GM19455 (cell line): ENCODE measurements around the gene NEURL4.

Experiments
- ATAC-seq: cut with Tn5 transposase; IDR thresholded peaks from one replicate; pipeline ENCODE4 v1.9.1; 2021; ENCODE audit not compliant: unreplicated experiment

NEURL4 gene

DNA sequence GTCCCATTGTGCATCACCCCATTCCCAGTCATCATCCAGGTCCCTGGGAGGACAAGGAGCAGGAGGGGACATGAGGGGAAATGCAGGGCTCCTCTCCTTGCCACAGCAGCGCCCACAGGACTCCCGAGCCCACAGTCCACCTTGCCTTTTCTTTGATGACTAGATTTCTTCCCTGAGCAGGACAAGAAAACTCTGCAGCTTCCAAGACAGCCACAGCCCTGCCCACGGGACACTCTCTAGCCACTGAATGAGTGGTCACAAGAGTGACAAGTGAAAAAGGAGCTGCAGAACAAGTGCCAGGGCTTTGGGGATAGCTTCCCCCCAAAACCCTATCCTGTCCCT, 4.7 kb downstream of the NEURL4 start:
- ATAC-seq: no peak

DNA sequence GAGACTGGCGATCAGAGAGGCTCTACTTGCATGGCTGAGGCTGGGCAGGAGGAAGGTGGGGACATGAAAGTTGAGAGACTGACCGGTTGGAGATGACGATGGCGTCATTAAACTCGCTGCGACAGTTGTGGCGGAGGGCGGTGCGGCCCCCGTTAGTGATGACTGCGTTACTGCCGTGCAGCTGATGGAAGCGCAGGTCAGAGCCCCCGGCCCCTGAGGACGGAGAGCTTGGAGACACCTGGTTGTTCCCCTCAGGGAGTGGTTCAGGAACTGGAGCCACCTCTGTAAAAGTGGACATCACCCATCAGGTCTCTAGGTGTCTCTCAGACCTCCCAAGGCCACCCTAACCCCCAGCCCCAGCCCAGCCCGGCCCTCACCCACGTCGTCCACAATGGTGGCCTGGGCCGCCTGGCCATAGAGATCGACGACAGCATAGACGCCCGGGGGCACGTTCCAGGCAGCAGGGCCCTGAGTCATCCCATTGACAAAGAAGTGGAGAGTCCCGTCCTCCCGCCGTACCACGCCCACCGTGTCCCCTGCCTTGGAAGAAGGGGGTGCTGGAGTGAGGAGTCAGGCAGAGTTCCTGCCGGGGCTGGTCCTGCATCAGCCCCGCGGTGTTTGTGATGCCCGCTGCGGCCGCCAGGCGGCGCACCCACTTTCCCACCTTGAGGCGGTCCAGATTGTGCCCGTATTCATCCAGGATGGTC, 5.3 kb downstream of the NEURL4 start:
- no peak for ATAC-seq

DNA sequence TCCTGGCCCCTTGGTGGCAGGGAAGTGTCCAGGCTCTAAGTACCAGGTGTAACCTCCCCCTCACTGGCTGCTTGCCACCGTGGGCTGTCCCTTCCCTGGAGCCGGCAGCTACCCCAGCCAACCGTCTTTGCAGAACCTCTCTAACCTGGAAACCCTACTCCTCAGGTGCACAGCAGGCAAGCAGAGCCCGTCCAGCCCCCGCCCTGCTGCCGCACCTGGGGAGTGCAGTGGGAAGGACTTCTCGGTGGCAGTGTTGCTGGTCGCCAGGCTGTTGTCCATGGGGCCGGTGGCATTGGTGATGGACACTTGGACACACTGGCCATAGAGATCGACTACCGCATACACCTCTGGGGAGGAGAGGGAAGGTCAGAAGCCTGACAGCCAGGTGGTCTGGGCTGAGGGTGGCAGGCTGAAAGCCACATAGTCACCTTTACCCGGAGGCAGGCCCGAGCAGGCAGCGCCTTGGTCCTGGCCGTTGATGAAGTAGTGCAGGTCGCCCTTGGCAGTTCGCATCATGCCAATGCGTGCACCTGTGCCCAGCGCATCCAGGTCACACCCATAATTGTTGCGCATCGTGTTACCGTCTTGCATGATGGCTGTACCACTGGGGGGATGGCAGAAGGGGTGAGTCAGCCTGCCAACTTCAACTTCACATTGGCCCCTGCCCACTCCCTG, 6.5 kb downstream of the NEURL4 start:
- no peak for ATAC-seq

DNA sequence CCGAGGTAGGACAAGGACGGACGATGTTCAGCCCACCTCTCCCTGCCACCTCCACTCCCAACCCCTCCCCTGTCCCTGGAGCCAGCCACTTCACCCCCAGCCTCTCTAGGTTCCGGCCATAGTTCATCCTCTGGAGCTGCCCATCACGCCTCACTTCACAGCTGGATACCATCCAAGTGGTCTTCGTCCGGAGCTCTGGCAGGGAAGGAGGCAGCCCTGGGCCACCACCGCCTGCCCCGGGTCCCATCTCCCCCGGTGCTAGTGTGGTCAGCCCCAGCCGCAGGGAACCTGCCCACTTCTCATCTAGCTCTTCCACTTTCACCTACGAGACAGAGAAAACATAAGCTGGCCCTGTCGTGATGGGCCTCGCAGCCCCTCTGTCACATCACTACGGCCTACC, 7.7 kb downstream of the NEURL4 start:
- ATAC-seq: no peak

GRCh38 chr17:7318121-7318860, 10.8 kb downstream of the NEURL4 start:
- no peak for ATAC-seq

DNA sequence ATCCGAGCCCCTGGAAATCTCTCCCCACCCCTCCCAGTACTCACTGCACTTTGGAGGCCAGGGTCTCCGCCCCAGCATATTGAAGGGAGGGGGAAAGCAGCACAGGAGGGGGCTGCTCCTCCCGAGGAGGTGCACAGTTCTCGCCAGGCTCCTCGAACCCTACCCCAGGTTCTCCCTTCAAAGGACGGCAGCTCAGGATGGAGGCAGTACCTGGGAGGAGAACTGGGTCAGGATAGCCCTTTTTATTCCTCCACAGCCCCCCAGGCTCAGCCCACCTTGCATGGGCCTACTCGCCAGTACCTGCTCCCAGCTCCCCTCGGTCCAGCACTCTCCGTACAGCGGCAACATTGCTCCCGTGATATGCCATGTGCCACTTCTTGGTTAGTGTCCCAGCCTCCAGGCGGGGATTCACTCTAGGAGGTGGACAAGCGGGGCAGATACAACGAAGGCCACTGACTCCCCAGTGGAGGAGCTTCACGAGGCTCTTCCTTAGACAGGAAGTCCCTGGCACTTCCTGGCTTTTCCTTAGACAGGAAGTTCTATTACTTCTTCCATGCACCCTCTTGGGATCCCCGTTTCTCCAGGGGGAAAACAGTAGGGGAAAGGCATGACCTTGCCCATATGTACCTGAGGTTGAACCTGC, 11.9 kb downstream of the NEURL4 start:
- ATAC-seq: no peak

- no peak for ATAC-seq
Observed at GRCh38 chr17:7315570-7316235, 13.4 kb downstream of the NEURL4 start.

DNA sequence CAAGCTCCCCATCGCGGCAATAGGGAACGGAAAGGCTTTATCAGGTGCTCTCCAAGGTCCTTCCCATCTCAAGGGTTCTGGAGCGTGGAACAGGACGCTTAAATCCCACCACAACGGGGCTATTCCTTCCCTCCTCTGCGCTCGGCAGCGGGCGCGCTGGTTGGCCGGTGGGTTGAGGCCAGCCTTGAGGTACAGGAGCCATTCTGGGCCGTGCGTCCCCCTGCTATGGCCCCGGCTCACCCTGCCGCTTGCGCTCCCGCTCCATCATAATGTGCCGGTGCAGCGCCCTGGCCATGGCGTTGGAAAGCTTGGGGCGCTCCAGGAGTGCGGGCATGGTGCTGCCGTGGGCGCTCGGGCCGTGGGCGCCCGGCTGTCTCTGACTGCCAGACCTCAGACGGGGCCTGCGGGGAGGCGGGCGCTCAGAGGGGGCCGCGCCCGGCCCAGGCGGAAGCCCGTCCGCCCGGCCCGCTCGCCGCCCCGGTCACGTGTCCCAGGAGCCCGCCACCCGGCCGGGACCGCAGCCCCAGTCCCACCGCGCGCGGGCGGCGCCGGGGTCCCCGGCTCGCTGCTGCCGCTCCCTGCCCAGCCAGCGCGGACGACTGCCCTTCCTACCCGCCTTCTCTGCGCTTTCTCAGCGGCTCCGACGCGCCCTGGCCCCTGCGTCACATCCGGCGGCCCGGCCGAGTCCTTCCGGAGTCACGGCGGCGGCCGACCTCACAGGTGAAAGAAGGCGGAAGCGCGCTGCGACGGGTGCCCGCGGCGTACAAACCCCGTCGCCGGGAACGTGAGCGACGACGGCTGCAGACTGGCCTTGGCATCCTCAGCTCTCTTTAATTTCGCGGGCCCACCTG, 14.2 kb downstream of the NEURL4 start, which contains the start of gene GPS2:
TSS of gene GPS2 (minus strand) at position 642 of the 851 bp plus-strand sequence. CDS start at position 334, 308 bp downstream.
- peak; percentile 64 for ATAC-seq

DNA sequence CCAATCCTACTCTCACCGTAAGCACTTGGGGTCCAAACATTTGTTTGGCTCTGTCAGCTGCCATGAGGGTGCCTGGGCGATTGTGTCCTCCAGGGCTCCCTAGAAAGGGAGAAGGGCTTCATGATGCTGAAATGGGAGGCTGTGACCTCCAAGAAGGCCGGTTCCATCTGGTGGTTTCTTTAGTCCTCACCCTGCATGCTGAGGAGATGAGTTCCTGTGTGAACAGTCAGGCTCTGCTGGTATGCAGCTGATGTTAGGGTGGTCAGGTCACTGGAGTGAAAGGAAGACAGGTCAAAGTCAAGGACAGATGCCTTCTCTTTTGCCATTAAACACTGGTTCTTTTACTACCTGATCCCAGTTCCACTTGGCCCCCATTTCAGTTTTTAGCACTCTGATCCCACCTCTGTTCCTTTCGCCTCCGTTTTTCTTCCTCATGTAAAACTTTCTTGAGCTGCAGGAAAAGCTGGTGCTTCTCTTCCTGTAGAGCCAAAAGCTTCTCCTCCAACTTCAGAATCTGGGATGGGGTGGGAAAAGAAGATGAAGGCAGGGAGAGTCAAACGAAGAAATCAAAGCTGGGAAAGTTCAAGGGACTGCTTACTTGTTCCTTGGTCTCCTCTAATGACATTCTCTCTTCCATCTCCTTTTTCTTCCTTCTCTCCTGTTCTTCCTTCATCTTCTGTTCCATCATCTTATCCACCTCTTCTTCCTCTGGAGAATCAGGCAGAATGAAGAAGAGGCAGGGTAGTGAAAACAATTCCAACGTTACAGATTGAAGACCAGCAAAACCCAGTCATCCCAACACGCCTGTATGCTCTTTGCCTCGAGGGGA, 15.0 kb downstream of the NEURL4 start:
- no peak for ATAC-seq

DNA sequence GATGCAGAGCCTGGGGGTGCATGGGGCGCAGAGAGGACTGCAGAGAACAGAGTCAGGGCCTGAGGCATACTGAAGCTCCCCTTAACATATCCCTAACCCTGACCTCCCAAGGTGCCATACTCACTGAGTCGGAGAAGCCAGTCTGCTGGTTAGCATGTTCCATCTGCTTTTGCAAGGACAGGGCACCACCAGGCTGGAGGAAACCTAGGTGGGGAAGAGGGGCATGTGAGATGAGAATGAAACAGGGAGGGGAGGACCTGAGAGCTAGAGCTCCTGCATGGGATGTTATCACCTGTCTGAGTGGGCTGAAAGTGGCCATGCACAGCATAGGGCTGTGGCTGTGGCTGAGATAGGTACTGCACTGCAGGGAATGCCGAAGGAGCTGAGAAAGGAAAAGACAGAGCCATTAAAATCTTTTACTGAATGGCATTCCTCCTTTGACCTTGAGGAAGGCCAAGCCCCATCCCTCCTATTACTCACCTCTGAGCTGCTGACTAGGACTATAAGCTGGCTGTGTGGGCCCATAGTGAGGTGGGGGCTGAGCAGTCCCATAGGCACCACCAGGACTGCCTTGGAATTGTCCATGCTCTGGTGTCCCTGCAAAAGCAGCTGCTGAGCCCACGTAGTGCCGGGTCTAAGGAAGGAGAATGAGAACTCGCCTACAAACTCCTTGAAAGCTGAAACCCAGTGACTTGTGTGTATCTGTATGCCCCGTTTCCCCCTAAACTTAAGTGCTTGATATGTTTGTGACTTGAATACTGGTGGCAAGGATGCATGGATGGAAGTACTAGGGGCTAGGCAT, 15.8 kb downstream of the NEURL4 start:
- no peak for ATAC-seq

- ATAC-seq: no peak
Observed at GRCh38 chr17:7312432-7313087, 16.6 kb downstream of the NEURL4 start.

- no peak for ATAC-seq
Observed at GRCh38 chr17:7311110-7311705, 17.9 kb downstream of the NEURL4 start.

DNA sequence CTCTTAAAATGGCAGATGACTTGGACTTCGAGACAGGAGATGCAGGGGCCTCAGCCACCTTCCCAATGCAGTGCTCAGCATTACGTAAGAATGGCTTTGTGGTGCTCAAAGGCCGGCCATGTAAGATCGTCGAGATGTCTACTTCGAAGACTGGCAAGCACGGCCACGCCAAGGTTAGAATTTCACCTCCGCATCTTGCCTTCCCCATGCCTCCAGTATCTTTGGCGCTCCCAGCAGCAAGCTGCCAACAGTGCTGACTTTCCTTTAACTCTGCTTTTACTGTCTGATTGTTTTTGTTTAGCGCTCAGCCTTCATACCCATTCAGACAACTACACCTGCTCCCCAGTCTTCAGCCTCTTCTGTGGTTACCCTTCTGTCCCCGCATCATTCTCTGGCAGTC, 19.5 kb downstream of the NEURL4 start:
- ATAC-seq: no peak

DNA sequence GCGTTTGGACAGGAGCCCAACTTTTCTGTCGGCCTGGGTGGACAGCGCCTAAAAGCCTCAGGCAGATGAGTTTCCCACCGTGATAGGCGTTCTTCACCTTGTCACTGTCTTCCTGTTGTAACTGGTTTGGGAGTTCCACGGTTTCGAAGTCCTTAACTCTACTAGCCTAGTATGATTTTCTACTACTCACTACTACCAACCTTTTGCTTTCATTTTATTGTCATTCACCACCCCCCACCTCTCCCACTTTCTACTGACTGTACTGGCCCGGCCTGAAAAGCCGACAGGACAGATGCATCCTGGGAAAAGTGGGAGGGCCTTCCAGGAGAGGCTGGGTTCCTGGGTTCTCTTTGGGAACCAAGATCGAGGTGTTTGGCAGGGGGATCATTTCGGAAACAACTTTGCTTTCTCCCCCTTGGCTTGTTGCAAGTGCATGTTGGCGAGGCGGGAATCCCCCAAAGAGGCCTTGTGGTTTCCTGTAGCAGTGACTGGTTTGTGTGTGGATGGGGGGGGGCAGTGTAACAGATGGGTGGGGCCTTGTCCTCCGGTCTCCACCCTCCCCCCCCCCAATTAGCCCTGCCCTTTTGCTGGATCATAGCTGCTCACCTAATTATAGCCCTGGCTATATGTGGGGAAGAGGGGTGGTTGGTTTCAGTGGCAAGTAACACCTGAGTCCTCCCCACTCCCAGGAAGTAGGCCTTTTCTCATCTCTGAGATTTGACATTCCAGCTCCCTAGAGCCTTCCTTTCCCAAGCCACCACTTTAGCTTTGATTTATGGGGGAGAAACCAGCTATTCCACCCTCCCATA, 20.3 kb downstream of the NEURL4 start:
- ATAC-seq: no peak

DNA sequence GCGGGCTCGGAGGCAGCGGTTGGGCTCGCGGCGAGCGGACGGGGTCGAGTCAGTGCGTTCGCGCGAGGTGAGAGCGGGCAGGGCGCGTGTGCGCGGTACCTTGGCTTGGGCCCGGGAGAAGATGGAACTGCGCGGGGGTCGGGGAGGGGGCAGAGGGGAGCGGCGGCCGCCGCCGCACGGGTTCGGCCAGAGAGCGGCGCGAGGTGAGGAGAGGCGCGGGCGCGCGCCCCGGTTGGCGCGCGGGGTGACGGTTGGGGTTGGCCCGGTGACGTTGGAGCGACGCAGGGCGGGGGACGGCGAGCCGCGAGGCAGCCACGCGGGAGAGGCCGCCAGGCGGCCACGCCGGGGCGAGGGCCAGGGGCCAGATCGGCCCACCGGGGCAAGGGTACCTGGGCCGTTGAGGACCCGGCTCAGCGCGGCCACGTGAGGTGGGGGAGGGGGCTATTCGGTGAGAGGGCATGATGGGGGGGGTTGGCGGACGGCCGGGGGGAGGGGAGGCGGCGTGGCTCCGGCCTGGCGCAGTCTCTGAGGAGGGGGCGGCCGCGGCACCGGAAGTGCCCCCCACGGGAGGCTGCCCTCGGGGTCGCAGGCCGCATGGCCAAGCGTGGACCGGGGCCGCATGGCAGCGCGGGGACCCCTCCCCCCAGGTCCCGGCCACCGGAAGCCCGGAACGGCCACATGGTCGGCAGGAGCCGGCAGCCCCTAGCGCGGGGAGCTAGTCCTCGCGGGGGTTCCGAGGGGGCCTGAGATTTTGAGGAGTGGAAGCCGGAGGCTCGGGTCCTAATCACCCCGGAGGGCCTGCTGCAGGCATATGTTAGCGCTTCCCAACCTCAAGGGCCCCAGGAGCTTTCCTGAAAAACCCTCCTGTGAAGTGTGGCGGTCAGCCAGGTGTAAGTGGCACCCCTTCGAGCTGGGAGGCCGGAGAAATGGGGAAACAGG, 21.2 kb downstream of the NEURL4 start:
- ATAC-seq: peak; percentile 1
